GM19023 (cell line): ENCODE data around the gene KIAA1958.

Source experiments
- ATAC-seq: cut with Tn5 transposase; IDR thresholded peaks from one replicate; pipeline ENCODE4 v1.9.1; 2021; ENCODE audit warnings: mild to moderate bottlenecking, moderate library complexity; ENCODE audit not compliant: unreplicated experiment

KIAA1958 gene

DNA sequence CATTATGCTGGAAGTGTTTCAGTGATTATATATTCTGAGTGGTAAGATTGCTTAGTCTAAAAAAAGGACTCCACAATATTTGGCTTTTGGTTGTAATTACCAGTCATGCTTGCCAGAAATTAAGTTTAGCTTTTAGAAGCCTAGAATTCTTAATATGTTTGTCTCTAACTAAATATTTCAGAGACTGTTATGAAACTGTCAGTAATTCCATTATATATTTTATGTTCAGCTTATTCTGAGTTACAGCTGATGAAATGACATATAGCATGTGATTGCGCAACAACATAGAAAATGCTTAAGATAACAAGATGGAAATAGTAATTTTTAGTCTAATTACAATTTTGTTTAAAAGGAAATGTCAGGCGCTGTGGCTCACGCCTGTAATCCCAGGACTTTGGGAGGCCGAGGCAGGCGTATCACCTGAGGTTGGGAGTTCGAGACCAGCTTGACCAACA is 44.2 kb downstream of the KIAA1958 start:
- ATAC-seq = no peak

DNA sequence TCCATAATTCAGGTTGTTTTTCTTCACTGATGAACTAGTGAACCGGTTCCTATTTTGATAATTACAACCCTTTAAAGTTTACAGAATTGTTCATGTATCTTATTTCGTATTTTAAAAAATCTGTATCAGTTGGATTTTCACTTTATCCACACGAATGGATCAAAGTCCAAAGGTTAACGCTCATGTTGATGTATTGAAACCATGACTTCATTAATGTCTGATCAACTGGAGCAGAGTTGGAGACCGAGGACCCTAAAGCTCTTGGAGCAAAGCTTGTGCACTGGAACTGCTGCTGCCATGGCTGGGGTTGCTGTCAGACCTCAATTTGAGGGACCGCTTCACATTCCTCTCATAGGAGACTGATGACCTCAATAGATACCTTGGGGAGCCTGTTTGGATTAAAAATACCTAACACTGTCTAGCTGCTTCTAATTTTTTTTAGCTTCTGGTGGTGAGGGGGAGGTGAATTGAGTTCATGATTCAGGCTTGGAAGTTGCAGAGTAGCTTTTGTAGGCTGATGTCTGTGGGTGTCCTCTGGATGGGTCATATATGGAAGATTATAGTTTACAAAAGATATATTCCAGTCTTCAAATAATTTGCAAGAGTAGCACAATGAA is 45.1 kb downstream of the KIAA1958 start:
- ATAC-seq = no peak

DNA sequence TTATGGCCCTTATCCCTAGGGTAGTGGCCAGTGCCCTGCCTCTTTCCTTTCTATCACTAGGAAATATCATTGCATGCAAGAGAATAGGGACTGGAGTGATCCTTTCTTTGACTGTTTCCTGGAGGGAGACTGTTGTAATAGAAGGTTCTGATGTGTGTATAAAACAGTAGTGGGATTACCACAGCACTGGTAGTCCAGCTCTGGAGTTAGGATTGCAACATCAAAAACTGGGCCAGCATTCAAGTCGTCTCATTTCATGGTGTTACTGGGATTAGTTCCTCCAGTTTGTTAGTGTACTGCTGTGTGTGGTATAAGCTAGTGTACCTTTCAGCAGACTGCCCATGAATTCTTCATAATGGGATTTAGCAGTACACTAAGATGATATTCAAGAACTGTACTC is 45.8 kb downstream of the KIAA1958 start:
- no peak for ATAC-seq

DNA sequence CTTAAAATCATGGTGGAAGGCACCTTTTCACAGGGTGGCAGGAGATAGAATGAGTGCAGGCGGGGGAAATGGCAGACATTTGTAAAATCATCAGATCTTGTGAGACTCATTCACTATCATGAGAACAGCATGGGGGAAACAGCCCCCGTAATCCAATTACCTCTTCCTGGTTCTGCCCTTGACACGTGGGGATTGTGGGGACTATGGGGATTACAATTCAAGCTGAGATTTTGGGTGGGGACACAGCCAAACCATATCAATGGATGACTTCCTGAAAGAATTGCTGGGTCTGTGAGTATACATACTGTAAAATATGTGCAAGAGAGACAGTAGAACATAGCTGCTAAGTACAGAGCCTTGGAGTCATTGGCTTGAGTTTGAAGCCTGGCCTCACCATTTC is 47.0 kb downstream of the KIAA1958 start:
- no peak for ATAC-seq

DNA sequence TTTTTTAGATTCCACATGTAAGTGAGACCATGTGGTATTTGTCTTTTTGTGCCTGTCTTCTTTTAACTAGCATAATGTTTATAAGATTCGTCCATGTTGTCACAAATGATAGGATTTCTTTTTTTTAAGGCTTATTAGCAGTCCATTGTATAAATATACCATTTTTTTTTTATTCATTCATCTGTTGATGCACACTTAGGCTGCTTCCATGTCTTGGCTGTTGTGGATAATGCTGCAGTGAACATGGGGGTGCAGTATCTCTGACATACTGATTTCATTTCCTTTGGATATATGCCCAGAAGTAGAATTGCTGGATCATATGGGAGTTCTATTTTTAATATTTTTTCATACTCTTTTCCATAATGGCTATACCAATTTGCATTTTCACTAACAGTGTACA is 48.7 kb downstream of the KIAA1958 start:
- no peak for ATAC-seq

DNA sequence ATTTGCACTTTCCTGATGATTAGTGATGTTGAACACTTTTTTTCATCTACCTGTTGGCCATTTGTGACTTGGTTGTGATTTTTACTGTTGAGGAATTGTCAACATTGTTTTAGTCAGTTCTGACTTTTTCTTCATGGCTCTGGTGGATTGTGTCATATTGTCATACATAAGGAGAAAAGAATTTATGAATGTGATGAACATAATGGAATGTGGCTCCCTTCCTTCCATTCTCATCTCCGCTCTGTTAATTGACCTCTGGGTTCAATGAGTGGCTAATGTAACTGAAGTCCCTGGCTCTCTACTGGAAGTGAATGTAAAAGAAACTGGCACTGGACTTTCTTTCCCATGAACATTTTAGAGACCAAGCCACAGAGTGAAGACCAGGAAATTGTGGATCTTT is 49.2 kb downstream of the KIAA1958 start:
- ATAC-seq = no peak

DNA sequence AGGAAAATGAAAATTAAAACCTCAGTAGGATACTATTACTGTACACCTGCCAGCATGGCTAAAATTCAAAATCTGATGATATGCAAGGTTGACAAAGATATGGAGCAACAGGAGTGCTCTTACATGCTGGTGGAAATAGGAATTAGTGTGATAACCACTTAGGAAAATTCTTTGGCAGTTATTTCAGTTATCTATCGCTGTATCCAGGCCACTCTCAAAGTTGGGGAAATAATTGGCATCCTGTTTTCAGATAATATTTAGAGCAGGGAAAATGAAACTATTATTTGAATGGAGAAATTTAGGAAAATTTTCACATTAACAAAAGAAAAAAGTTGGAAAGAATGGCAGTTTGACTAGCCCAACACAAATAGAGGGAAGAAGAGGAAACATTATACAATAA is 50.9 kb downstream of the KIAA1958 start:
- no peak for ATAC-seq

DNA sequence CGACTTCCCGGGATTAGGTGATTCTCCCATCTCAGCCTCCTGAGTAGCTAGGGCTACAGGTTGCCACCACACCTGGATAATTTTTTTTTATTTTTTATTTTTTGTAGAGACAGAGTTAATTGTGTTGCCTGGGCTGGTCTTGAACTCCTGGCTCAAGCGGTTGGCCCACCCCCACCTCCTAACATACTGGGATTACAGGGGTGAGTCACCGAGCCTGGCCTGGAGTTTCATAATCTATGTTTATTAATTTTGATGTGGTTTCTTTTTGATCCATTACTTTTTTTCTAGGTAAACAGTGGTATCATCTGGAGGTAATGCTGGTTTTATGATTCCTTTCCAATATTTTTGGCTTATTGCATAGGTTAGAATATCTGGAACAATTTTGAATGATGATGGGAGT is 54.2 kb downstream of the KIAA1958 start:
- ATAC-seq = no peak

DNA sequence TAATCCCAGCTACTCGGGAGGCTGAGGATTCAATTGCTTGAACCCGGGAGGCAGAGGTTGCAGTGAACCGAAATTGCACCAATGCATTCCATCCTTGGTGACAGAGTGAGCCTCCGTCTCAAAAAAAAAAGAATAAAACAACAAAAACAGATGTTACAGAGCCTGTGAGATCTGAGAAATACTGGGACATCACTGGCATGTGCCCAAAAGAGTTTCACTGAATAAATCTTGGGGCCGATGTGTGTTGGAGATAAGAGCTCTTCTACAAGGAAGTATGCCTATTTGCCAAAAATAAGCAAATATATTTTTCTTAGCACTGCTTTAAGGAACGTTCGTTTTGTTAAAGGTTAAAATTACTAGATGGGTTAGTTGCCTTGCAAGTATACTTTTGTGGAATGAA is 55.1 kb downstream of the KIAA1958 start:
- no peak for ATAC-seq

DNA sequence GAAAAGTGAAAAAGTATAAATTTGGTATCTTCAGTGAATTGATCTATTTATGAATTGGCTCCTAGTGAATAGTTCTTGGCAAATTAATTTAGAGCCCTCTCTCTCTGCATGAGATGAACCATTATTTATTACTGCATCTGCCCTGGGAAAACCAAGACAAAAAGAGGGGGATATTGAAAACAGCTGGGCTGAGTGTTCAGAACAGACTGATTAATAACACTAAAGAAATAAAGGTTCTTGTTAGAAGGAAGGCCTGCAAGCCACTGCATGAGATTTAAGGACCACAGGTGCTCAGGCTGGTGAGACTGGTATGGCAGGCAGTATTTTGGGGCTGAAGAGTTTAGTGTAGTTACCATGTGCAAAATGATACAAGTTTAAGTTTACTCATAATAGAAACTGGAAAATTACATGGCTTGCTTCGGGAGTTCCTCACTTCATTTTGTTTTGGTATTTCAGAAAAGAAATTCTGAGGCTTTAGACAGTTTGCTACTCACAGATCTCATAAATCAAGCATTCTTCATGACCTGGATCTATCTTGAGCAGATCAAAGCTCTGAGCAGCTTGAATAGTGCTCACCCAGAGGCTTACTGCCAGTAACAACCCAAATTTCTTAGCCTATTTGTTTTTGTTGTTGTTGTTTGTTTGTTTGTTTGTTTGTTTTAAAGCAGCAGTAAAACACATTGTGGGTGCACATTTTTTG is 56.1 kb downstream of the KIAA1958 start:
- no peak for ATAC-seq

DNA sequence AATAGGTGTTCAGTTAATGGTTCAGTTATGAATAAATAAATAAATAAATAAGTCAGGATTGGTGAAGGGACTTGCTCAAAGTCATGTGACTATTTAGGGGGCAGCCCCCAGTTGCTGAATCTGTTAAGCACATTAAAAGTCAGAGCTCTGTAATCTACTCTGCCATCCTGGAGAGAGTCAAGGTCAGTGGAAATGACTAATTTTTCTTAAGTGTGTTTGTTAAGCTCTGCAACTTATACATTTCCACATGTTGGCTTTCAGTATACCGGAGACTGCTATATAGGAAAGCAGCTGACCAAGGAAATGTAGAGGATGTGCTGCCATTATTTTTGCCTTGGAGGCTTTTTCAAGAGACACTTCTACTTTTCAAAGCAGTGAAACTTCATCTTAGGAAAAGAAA is 57.9 kb downstream of the KIAA1958 start:
- no peak for ATAC-seq

DNA sequence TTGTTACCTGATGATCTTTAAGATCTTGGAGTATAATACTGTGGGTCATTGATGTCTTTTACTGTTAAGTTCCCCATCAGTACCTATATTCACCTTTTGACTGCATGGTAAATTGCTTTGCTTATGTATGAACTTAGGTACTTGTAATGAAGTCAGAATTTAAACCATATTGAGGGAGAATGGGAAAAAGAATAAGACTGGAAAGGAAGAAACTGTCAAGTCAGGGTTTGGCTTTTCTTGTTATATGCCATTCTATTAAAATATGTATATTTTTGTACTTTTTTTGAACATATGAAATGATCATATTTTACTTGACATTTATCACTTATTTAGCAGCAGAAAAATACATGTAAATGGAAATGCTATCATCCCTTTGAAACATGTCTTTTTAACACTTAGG is 58.6 kb downstream of the KIAA1958 start:
- ATAC-seq = no peak

DNA sequence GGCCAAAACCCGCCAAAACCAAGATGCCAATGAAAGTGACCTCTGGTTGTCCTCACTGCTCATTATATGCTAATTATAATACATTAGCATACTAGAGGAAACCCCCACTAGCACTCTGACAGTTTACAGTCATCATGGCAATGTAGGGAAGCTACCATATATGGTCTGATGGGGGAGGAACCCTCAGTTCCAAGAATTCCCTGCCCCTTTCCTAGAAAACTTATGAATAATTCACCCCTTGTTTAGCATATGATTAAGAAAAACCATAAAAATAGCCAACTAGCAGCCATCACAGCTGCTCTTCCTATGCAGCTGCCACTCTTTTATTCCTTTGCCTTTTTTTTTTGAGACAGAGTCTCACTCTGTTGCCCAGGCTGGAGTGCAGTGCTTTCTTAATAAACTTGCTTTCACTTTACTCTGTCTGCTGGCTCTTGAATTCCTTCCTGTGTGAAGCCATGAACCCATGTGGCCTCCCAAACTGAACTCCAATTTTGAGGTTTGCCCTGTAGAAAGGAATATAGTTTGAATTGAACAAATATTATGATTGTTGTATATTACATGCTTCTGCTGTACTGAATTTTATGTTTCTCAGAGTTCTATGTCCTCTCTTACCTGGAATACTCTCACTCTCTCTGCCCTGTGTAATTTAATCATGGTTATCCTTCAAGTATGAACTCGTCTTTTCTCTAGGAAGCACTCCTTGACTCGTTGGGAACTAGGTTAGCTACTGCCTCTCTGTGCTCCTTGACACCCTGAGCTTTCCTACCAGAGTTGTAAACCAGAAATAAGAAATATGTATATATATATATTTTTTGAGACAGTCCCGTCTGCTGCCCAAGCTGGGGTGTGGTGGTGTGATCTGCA is 59.8 kb downstream of the KIAA1958 start:
- no peak for ATAC-seq

DNA sequence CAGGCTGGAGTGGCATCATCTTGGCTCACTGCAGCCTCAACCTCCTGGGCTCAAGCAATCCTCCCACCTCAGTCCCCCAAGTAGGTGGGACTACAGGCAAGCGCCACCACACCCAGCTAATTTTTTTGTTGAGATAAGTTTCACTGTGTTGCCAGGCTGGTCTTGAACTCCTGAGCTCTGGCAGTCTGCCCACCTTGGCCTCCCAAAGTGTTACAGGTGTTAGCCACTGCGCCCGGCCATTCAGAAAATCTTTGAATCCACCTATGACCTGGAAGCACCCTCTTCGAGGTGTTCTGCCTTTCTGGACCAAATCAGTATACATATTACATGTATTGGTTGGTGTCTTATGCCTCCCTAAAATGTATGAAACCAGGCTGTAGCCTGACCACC is 61.4 kb downstream of the KIAA1958 start:
- no peak for ATAC-seq

DNA sequence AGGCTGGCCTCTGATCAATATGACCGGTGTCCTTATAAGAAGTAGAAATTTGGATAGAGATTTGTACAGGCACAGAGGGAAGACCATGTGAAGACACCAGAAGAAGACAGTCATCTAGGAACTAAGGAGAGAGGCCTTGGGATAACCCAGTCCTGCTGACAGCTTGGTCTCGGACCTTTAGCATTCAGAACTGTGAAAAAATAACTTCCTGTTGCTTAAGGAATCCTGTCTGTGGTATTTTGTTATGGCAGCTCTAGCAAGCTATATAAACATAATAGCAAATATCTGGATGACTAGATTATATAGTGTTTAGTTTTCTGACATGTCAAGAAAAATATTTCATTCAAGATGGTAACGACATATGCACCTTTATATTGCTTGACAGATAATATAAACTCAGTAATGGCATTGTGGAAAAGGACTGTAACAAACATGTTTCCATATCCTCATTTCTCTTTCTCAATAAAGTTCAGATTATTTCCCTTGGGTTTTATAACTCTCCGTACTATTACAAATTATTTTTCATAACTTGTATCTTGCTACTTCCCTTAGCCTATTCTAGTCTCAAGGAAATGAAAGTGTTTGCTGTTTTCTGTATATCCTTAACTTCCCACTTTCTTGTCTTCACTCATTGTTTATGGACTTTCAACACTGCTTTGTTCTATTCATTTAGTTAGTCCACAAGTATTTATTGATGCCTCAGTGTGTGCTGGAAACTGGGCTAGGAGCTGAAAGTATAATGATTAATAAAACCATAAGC is 62.4 kb downstream of the KIAA1958 start:
- ATAC-seq = no peak

DNA sequence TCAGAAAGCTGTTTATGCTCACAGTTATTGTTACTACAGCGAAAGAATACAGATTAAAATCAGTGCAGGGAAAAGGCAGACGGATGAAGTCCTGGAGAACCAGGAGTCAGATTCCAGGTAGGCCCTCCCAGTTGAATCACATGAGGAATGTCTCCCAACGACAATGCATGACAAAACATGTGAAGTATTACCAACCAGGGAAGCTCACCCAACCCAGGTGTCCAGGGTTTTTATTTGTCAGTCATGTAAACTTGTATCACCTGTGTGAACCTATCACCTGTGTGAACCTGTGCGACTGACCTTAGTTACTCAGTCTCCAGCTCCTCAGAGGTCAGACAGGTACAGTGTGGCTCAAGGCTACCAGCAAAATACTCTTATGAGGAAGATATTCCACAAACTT is 63.9 kb downstream of the KIAA1958 start:
- no peak for ATAC-seq

DNA sequence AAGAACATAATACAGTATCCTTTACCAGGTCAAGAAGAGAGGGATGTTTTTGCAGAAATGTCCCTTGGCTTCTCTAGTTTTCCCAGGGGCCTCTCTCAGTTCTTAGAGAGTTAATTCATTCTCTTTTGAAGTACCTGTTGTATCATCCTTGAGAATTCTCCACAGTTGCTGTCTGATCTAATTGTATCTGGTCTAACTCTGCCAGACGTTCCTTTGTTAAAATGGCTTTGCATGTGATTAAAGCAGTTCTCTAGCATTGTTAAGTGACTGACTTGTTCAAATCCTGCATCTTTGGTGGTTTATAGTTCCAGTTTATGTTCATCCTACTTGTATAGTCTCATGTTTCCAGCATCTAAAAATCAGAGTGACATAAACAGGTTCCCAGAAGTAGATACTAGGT is 65.0 kb downstream of the KIAA1958 start:
- no peak for ATAC-seq

DNA sequence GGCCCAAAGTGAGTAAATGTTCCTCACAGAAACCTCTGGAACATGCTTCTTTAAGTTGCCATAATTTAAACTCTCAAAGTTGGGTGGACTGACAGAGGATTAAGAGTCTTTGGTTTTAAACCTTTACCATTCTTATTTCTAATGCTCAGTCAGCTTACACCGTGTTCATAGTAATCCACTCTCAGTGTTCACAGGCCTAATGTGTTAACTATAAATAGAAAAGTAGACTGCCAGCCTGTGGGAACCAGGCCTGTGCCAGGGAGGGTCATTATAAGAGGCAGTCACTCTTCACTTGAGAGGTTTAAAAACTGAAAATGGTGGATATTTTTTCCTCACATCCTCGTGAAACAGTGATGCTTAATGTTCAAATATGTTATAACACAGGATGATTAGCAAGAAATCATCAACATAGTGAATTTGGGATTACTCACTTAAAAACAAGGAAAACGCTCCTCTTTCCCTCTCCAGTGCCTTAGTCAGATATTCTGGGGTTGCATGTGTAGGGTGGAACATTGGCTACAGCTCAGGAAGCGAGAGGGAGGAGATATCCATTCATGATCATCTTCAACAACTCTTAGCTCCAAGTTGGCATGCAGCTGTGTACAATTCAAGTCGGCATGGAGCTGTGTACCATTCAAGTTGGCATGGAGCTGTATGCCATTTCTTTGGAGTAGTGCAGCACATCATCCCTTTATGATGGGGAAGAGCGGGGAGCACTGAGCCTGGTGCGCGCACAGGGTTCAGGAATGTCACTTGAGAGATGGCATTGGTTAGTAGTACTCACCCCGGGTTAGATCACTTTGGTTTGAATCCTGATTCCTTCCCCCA is 65.8 kb downstream of the KIAA1958 start:
- no peak for ATAC-seq

DNA sequence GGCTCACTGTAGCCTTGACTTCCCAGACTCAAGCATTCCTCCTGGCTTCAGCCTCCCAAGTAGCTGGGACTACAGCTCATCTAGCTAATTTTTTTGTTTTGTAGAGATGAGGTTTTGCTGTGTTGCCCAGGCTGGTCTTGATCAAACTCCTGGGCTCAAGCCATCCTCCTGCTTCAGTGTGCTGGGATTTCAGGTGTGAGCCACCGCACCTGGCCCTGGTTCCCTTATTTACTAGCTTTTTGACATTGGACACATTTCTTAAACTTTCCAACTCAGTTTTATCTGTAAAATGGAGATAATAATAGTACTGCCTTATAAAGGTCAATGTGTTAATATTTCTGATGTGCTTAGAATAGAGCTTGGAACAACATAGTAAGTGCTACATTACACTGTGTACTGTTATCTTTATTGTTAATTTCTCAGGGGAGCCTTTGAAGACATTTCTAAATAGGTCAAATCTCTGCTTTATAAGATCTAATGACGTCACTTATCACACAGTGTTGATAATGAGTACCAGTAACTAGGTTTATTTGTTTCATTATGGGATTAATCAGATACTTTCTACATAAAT is 66.7 kb downstream of the KIAA1958 start:
- ATAC-seq = no peak

DNA sequence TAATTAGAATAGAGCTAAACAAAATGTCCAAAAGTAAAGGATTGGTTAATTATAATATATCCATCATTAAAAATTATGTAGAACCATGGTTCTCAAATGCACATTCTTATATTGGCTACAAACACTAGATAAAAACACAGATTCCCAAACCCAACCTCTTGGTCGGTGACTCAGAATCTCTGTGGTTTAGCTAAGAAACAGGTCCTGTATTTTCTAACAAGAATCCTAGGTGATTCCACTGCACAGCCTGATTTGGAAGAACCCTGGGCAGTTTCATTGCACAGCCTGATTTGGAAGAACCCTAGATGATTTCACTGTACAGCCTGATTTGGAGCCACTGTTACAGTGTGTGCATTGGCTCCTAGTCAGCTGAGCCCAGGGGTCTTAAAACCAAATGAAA is 67.9 kb downstream of the KIAA1958 start:
- ATAC-seq = no peak
